Stimulated activated CD8-positive, alpha-beta memory T cell treated with anti-CD3 and anti-CD28 coated beads, Interleukin-15, amount 100 ng/mL, for 48 hours (primary cell): Measurements from ENCODE around the gene PDZD4.

ENCODE experiments used
- DNase-seq, 2 donors: peaks; one replicate each; pipeline ENCODE4 v3.0.0-alpha.2; 2020; ENCODE audit warnings: low read depth in 2 of 2

The PDZD4 gene

GRCh38 chrX:153867139-153867538 is 36.8 kb upstream of the PDZD4 start:
- no peak for DNase-seq

GRCh38 chrX:153866302-153867019 is 36.1 kb upstream of the PDZD4 start:
- DNase-seq = no peak

GRCh38 chrX:153865685-153866084 is 35.3 kb upstream of the PDZD4 start:
- DNase-seq = no peak

GRCh38 chrX:153865321-153865580 is 34.9 kb upstream of the PDZD4 start:
- no peak for DNase-seq

- no peak for DNase-seq
Measured at GRCh38 chrX:153864561-153865320, 34.4 kb upstream of the PDZD4 start.

GRCh38 chrX:153864101-153864500 is 33.8 kb upstream of the PDZD4 start:
- no peak for DNase-seq

GRCh38 chrX:153863251-153863991 is 33.1 kb upstream of the PDZD4 start:
- no peak for DNase-seq

- no peak for DNase-seq
Measured at GRCh38 chrX:153862369-153863250, 32.3 kb upstream of the PDZD4 start.

GRCh38 chrX:153861733-153862310 is 31.5 kb upstream of the PDZD4 start:
- DNase-seq = no peak

GRCh38 chrX:153861151-153861550 is 30.8 kb upstream of the PDZD4 start:
- DNase-seq = no peak

GRCh38 chrX:153857348-153857903 is 27.1 kb upstream of the PDZD4 start:
- no peak for DNase-seq

- no peak for DNase-seq
Measured at GRCh38 chrX:153854702-153855101, 24.4 kb upstream of the PDZD4 start.

- no peak for DNase-seq
Measured at GRCh38 chrX:153853902-153854267, 23.5 kb upstream of the PDZD4 start.

GRCh38 chrX:153853180-153853901 is 23.0 kb upstream of the PDZD4 start:
- no peak for DNase-seq

- DNase-seq = no peak
Measured at GRCh38 chrX:153851981-153852380, 21.6 kb upstream of the PDZD4 start.

GRCh38 chrX:153848325-153848724 is 18.0 kb upstream of the PDZD4 start:
- DNase-seq = no peak

GRCh38 chrX:153845842-153846241 is 15.5 kb upstream of the PDZD4 start:
- no peak for DNase-seq

- DNase-seq = no peak
Measured at GRCh38 chrX:153845195-153845594, 14.9 kb upstream of the PDZD4 start.

GRCh38 chrX:153844509-153845082 is 14.3 kb upstream of the PDZD4 start:
- no peak for DNase-seq

- no peak for DNase-seq
Measured at GRCh38 chrX:153836921-153837320, 6.6 kb upstream of the PDZD4 start.
